Bone marrow (tissue), 2 donors: Measurements from ENCODE around the gene PYGO1.
A peak's percentile ranks its signal among the peaks of the same experiment; 100 is the strongest.
"Not testable (repeated sequence)": the region's sequence is repeated elsewhere in the genome, so short reads cannot be mapped to it uniquely, and the experiment has no call there.

Experiments
- DNase-seq, 2 donors: peaks; one replicate each; lab custom pipeline; 2025; lab: John Stamatoyannopoulos, UW

PYGO1 gene

GRCh38 chr15:55588070-55588814, at the start of gene PYGO1:
TSS of gene PYGO1 (minus strand) at chr15:55588345. CDS start at chr15:55587883, 462 bp downstream.
- peak; percentile 2 to 31 for DNase-seq

- DNase-seq = no peak
Measured at GRCh38 chr15:55637086-55637485, 48.9 kb upstream of the PYGO1 start.

GRCh38 chr15:55633731-55634130, 45.6 kb upstream of the PYGO1 start:
- no peak for DNase-seq

- DNase-seq = no peak
Measured at GRCh38 chr15:55632434-55632833, 44.3 kb upstream of the PYGO1 start.

- DNase-seq = no peak
Measured at GRCh38 chr15:55630858-55631257, 42.7 kb upstream of the PYGO1 start.

- no peak for DNase-seq
Measured at GRCh38 chr15:55628369-55628730, 40.2 kb upstream of the PYGO1 start.

GRCh38 chr15:55627730-55628368, 39.7 kb upstream of the PYGO1 start:
- DNase-seq = no peak

GRCh38 chr15:55619783-55620182, 31.6 kb upstream of the PYGO1 start:
- DNase-seq = no peak

- no peak for DNase-seq
Measured at GRCh38 chr15:55618387-55618786, 30.2 kb upstream of the PYGO1 start.

GRCh38 chr15:55615445-55615844, 27.3 kb upstream of the PYGO1 start:
- no peak for DNase-seq

GRCh38 chr15:55613727-55614126, 25.6 kb upstream of the PYGO1 start:
- DNase-seq = no peak

GRCh38 chr15:55606214-55606613, 18.1 kb upstream of the PYGO1 start:
- DNase-seq = no peak

GRCh38 chr15:55601374-55601773, 13.2 kb upstream of the PYGO1 start:
- DNase-seq = no peak

GRCh38 chr15:55599439-55599838, 11.3 kb upstream of the PYGO1 start:
- no peak for DNase-seq

GRCh38 chr15:55593019-55593418, 4.9 kb upstream of the PYGO1 start:
- DNase-seq = not testable (repeated sequence)

GRCh38 chr15:55590788-55591187, 2.6 kb upstream of the PYGO1 start:
- no peak for DNase-seq

GRCh38 chr15:55589287-55589686, 1.1 kb upstream of the PYGO1 start:
- DNase-seq = no peak

GRCh38 chr15:55588815-55589115, 620 bp upstream of the PYGO1 start:
- DNase-seq = no peak

GRCh38 chr15:55587321-55588069, 650 bp downstream of the PYGO1 start:
- DNase-seq = peak in 1 of 2 donors; percentile 28

- DNase-seq = no peak
Measured at GRCh38 chr15:55586808-55587207, 1.3 kb downstream of the PYGO1 start.

- DNase-seq = no peak
Measured at GRCh38 chr15:55576943-55577342, 11.2 kb downstream of the PYGO1 start.

GRCh38 chr15:55574096-55574495, 14.0 kb downstream of the PYGO1 start:
- DNase-seq = no peak

- no peak for DNase-seq
Measured at GRCh38 chr15:55573224-55573623, 14.9 kb downstream of the PYGO1 start.
